PC-9 (cell line): ENCODE data around the gene TRIP10. TPM values are rescaled to one million over a fixed set of nuclear protein-coding genes. Genes with fewer than 3 reads are reported as not detected.

ENCODE experiments used
- BruUV-seq: library from RNA; stranded (reverse); fragments of 400-500 nt; replicated peaks from 2 replicates; lab custom pipeline; 2021; lab: Mats Ljungman, UMichigan
- CTCF ChIA-PET: fragments of 300-600 bp; sonication (Branson Sonifier 250); formaldehyde crosslinking; loops from one replicate; lab custom pipeline; 2022; ENCODE audit warnings: antibody characterized with exemption; lab: Charles Lee
- POLR2A ChIA-PET: fragments of 300-600 bp; sonication (Branson Sonifier 250); formaldehyde crosslinking; loops from one replicate; lab custom pipeline; 2022; ENCODE audit warnings: antibody characterized with exemption; ENCODE audit not compliant: unreplicated experiment; lab: Charles Lee
- DNase-seq, 2 experiments: peaks; one replicate each; pipeline versions ENCODE4 v3.0.0 to v3.0.0-alpha.2; 2015 to 2022; ENCODE audit warnings: mixed read lengths in 1 of 2
- H2AFZ ChIP-seq: fragments of 200-600 bp; sonication (generic); 2 replicates; pipeline ENCODE4 v1.8.1; 2017; ENCODE audit warnings: antibody characterized with exemption
- H3F3A ChIP-seq: fragments of 200-600 bp; sonication (generic); 2 replicates; pipeline ENCODE4 v1.8.1; 2017; ENCODE audit warnings: antibody characterized with exemption, mild to moderate bottlenecking, low read depth; ENCODE audit not compliant: insufficient read depth
- H3K27ac ChIP-seq: fragments of 200-600 bp; sonication (generic); 2 replicates; pipeline ENCODE4 v1.6.1; 2016; ENCODE audit warnings: mixed run types
- H3K27me3 ChIP-seq: fragments of 200-600 bp; sonication (generic); 2 replicates; pipeline ENCODE4 v1.6.1; 2016; ENCODE audit warnings: low read depth, mixed run types; ENCODE audit not compliant: insufficient read depth
- H3K36me3 ChIP-seq: fragments of 200-600 bp; sonication (generic); 2 replicates; pipeline ENCODE4 v1.6.1; 2016; ENCODE audit warnings: low read depth, mixed run types
- H3K4me1 ChIP-seq: fragments of 200-600 bp; sonication (generic); replicated peaks from 2 replicates; pipeline ENCODE4 v1.6.1; 2016; ENCODE audit warnings: mixed run types; ENCODE audit not compliant: insufficient read depth
- H3K4me2 ChIP-seq: fragments of 200-600 bp; sonication (generic); 2 replicates; pipeline ENCODE4 v1.6.1; 2017; ENCODE audit warnings: mixed run types
- H3K4me3 ChIP-seq: fragments of 200-600 bp; sonication (generic); 2 replicates; pipeline ENCODE4 v1.6.1; 2016; ENCODE audit warnings: mixed run types
- H3K79me2 ChIP-seq: fragments of 200-600 bp; sonication (generic); 2 replicates; pipeline ENCODE4 v1.6.1; 2017; ENCODE audit warnings: low read depth, mixed run types
- H3K9me2 ChIP-seq: fragments of 200-600 bp; sonication (generic); 2 replicates; pipeline ENCODE4 v1.8.1; 2017; ENCODE audit warnings: mild to moderate bottlenecking; ENCODE audit not compliant: insufficient read depth
- H3K9me3 ChIP-seq: fragments of 200-600 bp; sonication (generic); 2 replicates; pipeline ENCODE4 v1.8.1; 2016; ENCODE audit warnings: low read depth; ENCODE audit not compliant: insufficient read depth
- H4K20me1 ChIP-seq: fragments of 200-600 bp; sonication (generic); 2 replicates; pipeline ENCODE4 v1.8.1; 2017; ENCODE audit not compliant: insufficient read depth
- EZH2 ChIP-seq: fragments of 200-600 bp; sonication (generic); IDR thresholded peaks from 2 replicates; pipeline ENCODE4 v1.8.0; 2017; ENCODE audit warnings: antibody characterized with exemption, low read depth
- intact Hi-C: fragments of 100-400 bp; cut with micrococcal nuclease; formaldehyde crosslinking; loops from one replicate; pipeline ENCODE4 v1.10.0; 2022; ENCODE audit not compliant: unreplicated experiment
- total RNA-seq: library from RNA; stranded (reverse); gene quantifications from 2 replicates; pipeline ENCODE4 v1.2.3, GENCODE V29; 2021
- TF ChIP-seq, protein P1 (sequence below): fragments of 200-600 bp; sonication (generic); conservative IDR thresholded peaks from 2 replicates; pipeline ENCODE4 v1.6.1; 2017; ENCODE audit warnings: mixed run types, antibody characterized with exemption, mild to moderate bottlenecking, moderate library complexity

Gene TRIP10
- total RNA-seq, 1 experiment from 2014 or later = 84.3 TPM

DNA sequence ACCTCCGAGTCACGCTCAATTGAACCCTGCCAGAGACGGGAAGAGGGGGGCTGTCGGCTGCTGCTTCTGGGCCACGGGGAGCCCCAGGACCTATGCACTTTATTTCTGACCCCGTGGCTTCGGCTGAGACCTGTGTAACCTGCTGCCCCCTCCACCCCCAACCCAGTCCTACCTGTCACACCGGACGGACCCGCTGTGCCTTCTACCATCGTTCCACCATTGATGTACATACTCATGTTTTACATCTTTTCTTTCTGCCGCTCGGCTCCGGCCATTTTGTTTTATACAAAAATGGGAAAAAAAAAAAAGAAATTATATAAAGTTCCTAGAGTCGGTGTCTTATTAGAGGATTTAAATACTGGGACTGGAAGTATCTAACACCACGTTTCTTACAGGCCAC is 11.7 kb downstream of the TRIP10 start:
- Histone ChIP-seq H3K4me1 (0 out of 2 replicates have a peak, but pooled peaks cover 5% of the 10 kb centered on the region), H3K36me3 (peaks cover 17% of the 10 kb centered on the region; the same call in 1 of the 2 replicates), H3K79me2 (peaks cover 11% of the 10 kb centered on the region), H3K27me3 (no peaks in the 10 kb centered on the region), H3K9me3 (no peaks in the 10 kb centered on the region), H3K27ac (peak overlapping the region; percentile 21; the same call in 1 of the 2 replicates), H4K20me1 (peaks cover 4% of the 10 kb centered on the region), H2AFZ (no peak overlapping the region), H3K4me2 (no peak overlapping the region), H3K9me2 (no peaks in the 10 kb centered on the region), H3K4me3 (no peak overlapping the region), H3F3A (peaks cover 69% of the 10 kb centered on the region)
- TF ChIP-seq EZH2 = no peak
- TF ChIP-seq, protein P1, sequence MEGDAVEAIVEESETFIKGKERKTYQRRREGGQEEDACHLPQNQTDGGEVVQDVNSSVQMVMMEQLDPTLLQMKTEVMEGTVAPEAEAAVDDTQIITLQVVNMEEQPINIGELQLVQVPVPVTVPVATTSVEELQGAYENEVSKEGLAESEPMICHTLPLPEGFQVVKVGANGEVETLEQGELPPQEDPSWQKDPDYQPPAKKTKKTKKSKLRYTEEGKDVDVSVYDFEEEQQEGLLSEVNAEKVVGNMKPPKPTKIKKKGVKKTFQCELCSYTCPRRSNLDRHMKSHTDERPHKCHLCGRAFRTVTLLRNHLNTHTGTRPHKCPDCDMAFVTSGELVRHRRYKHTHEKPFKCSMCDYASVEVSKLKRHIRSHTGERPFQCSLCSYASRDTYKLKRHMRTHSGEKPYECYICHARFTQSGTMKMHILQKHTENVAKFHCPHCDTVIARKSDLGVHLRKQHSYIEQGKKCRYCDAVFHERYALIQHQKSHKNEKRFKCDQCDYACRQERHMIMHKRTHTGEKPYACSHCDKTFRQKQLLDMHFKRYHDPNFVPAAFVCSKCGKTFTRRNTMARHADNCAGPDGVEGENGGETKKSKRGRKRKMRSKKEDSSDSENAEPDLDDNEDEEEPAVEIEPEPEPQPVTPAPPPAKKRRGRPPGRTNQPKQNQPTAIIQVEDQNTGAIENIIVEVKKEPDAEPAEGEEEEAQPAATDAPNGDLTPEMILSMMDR = no peak
- ChIA-PET CTCF (no interaction called here), POLR2A (no interaction called here)
- DNase-seq = peak in 1 of 2 experiments; percentile 53
- intact Hi-C loops = no loop called here
- TSS peak; percentile 15 for BruUV-seq

DNA sequence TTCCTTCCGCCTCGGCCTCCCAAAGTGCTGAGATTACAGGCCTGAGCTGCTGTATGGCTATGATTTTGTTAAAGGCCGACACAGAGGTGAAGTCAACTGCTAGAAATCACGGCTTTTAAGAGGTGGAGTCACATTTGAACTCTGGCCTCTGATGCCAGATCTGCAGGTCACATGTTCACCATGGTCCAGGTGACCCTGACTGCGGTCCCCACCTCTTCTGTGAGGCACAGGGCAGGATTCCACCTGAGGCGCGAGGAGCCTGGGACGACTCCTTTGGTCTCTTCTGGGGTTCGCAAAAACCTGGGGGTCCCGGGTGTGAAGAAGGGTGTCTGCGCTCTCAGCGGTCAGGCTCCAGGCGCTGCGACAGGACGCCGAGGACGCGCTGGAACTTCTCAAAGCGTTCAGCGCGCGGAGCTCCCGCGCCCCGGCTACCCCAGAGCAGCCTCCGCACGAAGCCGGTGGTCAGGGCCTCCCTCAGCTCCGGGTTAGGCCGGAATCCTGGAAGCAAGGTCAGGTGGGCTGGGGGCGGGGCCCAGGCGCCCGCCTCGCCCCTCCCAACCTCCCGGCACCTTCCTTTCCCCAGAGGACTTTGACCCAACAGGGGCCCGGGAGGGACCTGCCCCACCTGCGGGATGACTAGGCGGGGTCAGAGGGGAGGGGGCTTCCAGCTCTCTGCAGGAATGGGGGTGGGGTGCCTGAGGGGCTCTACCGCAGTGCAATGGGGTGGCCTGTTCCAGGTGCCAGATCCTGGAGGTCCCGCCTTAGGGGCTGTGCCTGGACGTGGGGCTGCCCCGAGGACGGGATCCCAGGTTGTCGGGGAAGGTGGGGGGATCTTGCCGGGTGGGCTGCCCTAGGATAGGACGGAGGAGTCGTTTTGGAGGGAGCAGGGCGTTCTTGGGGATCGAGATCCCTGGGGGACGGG is 13.0 kb downstream of the TRIP10 start:
- H3K4me1 ChIP-seq = 0 out of 2 replicates have a peak, but pooled peaks cover 5% of the 10 kb centered on the region
- ChIA-PET POLR2A (no interaction called here), CTCF (no interaction called here)
- no peak overlapping the region for H3K4me3 ChIP-seq
- H3F3A ChIP-seq = peaks cover 70% of the 10 kb centered on the region
- H3K27me3 ChIP-seq = no peaks in the 10 kb centered on the region
- TF ChIP-seq, protein P1 = no peak
- TF ChIP-seq EZH2 = no peak
- no peaks in the 10 kb centered on the region for H3K9me2 ChIP-seq
- H3K27ac ChIP-seq = no peak overlapping the region
- H3K4me2 ChIP-seq = no peak overlapping the region
- H3K79me2 ChIP-seq = no peaks in the 10 kb centered on the region
- no peaks in the 10 kb centered on the region for H3K9me3 ChIP-seq
- intact Hi-C loops = no loop called here
- 0 out of 2 replicates have a peak, but pooled peaks cover 9% of the 10 kb centered on the region for H3K36me3 ChIP-seq
- no TSS peak for BruUV-seq
- H2AFZ ChIP-seq = no peak overlapping the region
- no peak for DNase-seq
- H4K20me1 ChIP-seq = peaks cover 4% of the 10 kb centered on the region; the same call in 1 of the 2 replicates

- ChIA-PET POLR2A (interaction anchor here (0.7 kb wide), 1 partner anchor 981 kb away, joined by 3 read pairs; no protein-coding TSS in a partner anchor), CTCF (no interaction called here)
- BruUV-seq = no TSS peak
- no peak overlapping the region for H3K4me3 ChIP-seq
- H2AFZ ChIP-seq = no peak overlapping the region
- no peaks in the 10 kb centered on the region for H3K79me2 ChIP-seq
- no peak overlapping the region for H3K27ac ChIP-seq
- TF ChIP-seq EZH2 = no peak
- TF ChIP-seq, protein P1 = no peak
- H3K27me3 ChIP-seq = no peaks in the 10 kb centered on the region
- 0 out of 2 replicates have a peak, but pooled peaks cover 4% of the 10 kb centered on the region for H3K36me3 ChIP-seq
- DNase-seq = peak in 1 of 2 experiments; percentile 37
- no peaks in the 10 kb centered on the region for H3K9me2 ChIP-seq
- no peak overlapping the region for H3K4me2 ChIP-seq
- peaks cover 67% of the 10 kb centered on the region for H3F3A ChIP-seq
- H4K20me1 ChIP-seq = peaks cover 4% of the 10 kb centered on the region; the same call in 1 of the 2 replicates
- intact Hi-C loops = no loop called here
- no peaks in the 10 kb centered on the region for H3K9me3 ChIP-seq
- 0 out of 2 replicates have a peak, but pooled peaks cover under 1% of the 10 kb centered on the region for H3K4me1 ChIP-seq
These were observed 13.9 kb downstream of the TRIP10 start for GRCh38 chr19:6753178-6754031.
